ENCODE data around the gene GPR4.

Gene GPR4

GRCh38 chr19:45589768-45590167 is 12.2 kb downstream of the GPR4 start:
- TF ChIP-seq CTCF (IDR thresholded peaks at IDR 0.05; ENCODE audit: control insufficient read depth, insufficient read depth, low read depth, low read length, missing control alignments): no peak
- DNase-seq (ENCODE audit: low read depth): no peak
- H3K4me3 ChIP-seq (ENCODE audit: control insufficient read depth, low read depth, low read length): no peak overlapping the region

DNA sequence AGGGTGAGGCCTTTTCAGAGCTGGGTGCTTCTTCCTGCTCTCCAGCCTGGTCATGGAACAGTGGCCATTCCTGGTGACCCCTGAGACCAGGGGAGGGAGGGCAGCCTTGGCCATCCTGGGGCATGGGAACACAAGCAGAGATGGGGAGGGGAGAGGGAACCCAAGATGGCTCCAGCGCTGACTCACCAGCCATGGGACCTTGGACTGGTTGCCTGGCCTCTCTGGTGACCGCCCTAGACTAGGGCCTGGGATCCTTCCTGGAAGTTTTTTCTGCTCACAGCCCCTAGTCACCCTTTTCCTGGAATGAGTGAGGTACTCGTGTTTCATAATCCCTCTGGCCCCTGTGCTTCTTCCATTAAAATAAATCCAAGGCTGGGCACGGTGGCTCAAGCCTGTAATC is 14.1 kb downstream of the GPR4 start:
- TF ChIP-seq CTCF (IDR thresholded peaks at IDR 0.05; ENCODE audit: control insufficient read depth, insufficient read depth, low read depth, low read length, missing control alignments): no peak
- H3K4me3 ChIP-seq (ENCODE audit: control insufficient read depth, low read depth, low read length): no peak overlapping the region
- no peak for DNase-seq (ENCODE audit: low read depth)

- no peak for TF ChIP-seq CTCF (IDR thresholded peaks at IDR 0.05; ENCODE audit: control insufficient read depth, insufficient read depth, low read depth, low read length, missing control alignments)
- no peak for DNase-seq (ENCODE audit: low read depth)
- peak overlapping the region; percentile 71 for H3K4me3 ChIP-seq (ENCODE audit: control insufficient read depth, low read depth, low read length)
Measured at GRCh38 chr19:45585158-45585577, 16.8 kb downstream of the GPR4 start.

- peak; percentile 99 for DNase-seq (ENCODE audit: low read depth)
- no peak for TF ChIP-seq CTCF (IDR thresholded peaks at IDR 0.05; ENCODE audit: control insufficient read depth, insufficient read depth, low read depth, low read length, missing control alignments)
- peak within 1 kb of the TSS; percentile 71 for H3K4me3 ChIP-seq (ENCODE audit: control insufficient read depth, low read depth, low read length)
Measured at GRCh38 chr19:45584332-45585157, 17.5 kb downstream of the GPR4 start, which contains the start of gene OPA3. Gene OPA3, minus strand, starts transcription at chr19:45584802. Its CDS starts 38 bp downstream, at chr19:45584764.

DNA sequence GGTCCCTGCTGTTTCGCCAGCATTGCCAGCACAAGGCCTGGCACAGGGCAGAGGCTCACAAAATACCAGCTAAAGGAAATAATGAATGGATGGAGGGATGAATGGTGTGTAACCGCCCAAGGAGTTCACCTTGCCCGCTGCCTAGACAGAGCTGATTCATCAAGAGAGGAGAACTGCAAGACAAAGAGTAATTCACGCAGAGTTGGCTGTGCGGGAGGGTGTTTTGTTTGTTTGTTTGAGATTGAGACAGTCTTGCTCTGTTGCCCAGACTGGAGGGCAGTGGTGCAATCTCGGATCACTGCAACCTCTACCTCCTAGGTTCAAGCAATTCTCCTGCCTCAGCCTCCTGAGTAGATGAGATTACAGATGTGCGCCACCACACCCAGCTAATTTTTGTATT is 20.4 kb downstream of the GPR4 start:
- H3K4me3 ChIP-seq (ENCODE audit: control insufficient read depth, low read depth, low read length): no peak overlapping the region
- DNase-seq (ENCODE audit: low read depth): no peak
- TF ChIP-seq CTCF (IDR thresholded peaks at IDR 0.05; ENCODE audit: control insufficient read depth, insufficient read depth, low read depth, low read length, missing control alignments): no peak

GRCh38 chr19:45578861-45579260 is 23.2 kb downstream of the GPR4 start:
- no peak for DNase-seq (ENCODE audit: low read depth)
- no peak for TF ChIP-seq CTCF (IDR thresholded peaks at IDR 0.05; ENCODE audit: control insufficient read depth, insufficient read depth, low read depth, low read length, missing control alignments)

More at GRCh38 chr19:45578861-45579260, 23.2 kb downstream of the GPR4 start:
- no peak overlapping the region for H3K4me3 ChIP-seq (ENCODE audit: control insufficient read depth, low read depth, low read length)
